AG04450 (cell line): ENCODE results near the gene APEX2. TPM values are rescaled to one million over a fixed set of nuclear protein-coding genes. Genes with fewer than 3 reads are reported as not detected.
"Not testable (repeated sequence)": the region's sequence is repeated elsewhere in the genome, so short reads cannot be mapped to it uniquely, and the experiment has no call there.

Source experiments
- CTCF ChIA-PET: fragments of 300-600, 350-600 bp; formaldehyde crosslinking; extraction: SDS; loops from one replicate; lab custom pipeline; 2022; ENCODE audit warnings: antibody characterized with exemption, inconsistent platforms; lab: Charles Lee
- POLR2A ChIA-PET: fragments of 350-600 bp; formaldehyde crosslinking; extraction: SDS; loops from one replicate; lab custom pipeline; 2021; ENCODE audit warnings: antibody characterized with exemption, inconsistent platforms; lab: Yijun Ruan, JAX
- DNase-seq: peaks from one replicate; pipeline ENCODE4 v3.0.0-alpha.2; 2011; ENCODE audit warnings: low read depth, low spot score
- H3K27ac ChIP-seq: one replicate; pipeline ENCODE4 v1.5.1; 2012; ENCODE audit warnings: low read depth, low read length, control low read depth
- H3K27me3 ChIP-seq: one replicate; pipeline ENCODE4 v1.6.0; 2012; ENCODE audit warnings: low read length; ENCODE audit not compliant: control insufficient read depth, insufficient read depth
- H3K4me3 ChIP-seq: 2 replicates; pipeline ENCODE4 v1.5.1; 2011; ENCODE audit warnings: mild to moderate bottlenecking, low read depth, low read length, control low read depth
- H3K9me3 ChIP-seq: 2 replicates; pipeline ENCODE4 v1.5.1; 2012; ENCODE audit warnings: low read length; ENCODE audit not compliant: control insufficient read depth, insufficient read depth
- CTCF ChIP-seq: IDR thresholded peaks from 2 replicates; pipeline ENCODE4 v1.5.1; 2011; ENCODE audit warnings: low read depth, low read length, control low read depth, inconsistent platforms
- polyA plus RNA-seq: library from polyadenylated mRNA; depleted of rRNA; stranded (reverse); fragments of >200 nt; gene quantifications from 2 replicates; pipeline ENCODE4 v1.2.3, GENCODE V29; 2011

The APEX2 gene
- polyA plus RNA-seq, 1 experiment, result 15.0 TPM

DNA sequence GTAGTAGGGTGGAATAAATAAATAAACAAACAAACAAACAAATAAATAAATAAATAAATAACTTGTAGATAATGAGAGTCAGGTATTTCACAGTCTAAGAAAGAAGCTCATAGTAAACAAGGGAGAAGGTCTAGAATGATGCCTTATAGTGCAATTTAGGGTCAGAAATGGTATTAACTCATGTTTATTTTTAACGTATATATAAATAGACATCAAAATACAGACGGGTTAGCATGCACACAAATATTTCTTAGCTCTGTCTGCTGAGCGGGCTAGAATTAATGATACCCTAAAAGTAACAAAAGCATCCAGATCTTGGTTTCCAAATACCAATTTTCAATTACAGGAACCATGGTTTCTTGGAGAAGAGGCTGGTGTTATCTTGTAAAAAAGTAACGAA lies 22.8 kb upstream of the APEX2 start:
- H3K9me3 ChIP-seq, result no peaks in the 10 kb centered on the region
- H3K27ac ChIP-seq, result no peak overlapping the region
- TF ChIP-seq CTCF, result no peak
- DNase-seq, result no peak
- ChIA-PET POLR2A (no interaction called here), CTCF (no interaction called here)
- H3K4me3 ChIP-seq, result no peak overlapping the region
- no peaks in the 10 kb centered on the region for H3K27me3 ChIP-seq

DNA sequence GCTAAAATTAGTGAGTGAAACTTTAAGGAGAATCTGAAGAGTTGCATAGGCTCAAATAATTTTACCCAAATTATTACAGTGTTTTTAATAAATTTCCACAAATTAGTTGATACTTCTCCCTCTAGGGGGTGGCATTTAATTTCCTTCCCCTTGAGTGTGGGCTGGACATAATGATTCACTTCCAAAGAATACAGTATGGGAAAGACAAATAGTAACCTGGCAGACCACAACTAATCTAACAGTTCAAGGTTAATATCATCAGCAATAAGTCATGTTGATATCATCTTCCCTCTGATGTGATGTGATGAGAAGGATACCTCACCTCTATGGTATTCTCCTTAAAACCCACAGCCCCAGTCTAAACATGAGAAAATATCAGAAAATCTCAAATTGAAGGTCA lies 21.7 kb upstream of the APEX2 start:
- TF ChIP-seq CTCF, result no peak
- no peaks in the 10 kb centered on the region for H3K9me3 ChIP-seq
- H3K27me3 ChIP-seq, result no peaks in the 10 kb centered on the region
- H3K27ac ChIP-seq, result no peak overlapping the region
- no peak overlapping the region for H3K4me3 ChIP-seq
- ChIA-PET CTCF (no interaction called here), POLR2A (no interaction called here)
- no peak for DNase-seq

- ChIA-PET POLR2A (no interaction called here), CTCF (no interaction called here)
- no peak overlapping the region for H3K27ac ChIP-seq
- no peak for DNase-seq
- no peak overlapping the region for H3K4me3 ChIP-seq
- no peak for TF ChIP-seq CTCF
- H3K9me3 ChIP-seq, result no peaks in the 10 kb centered on the region
- no peaks in the 10 kb centered on the region for H3K27me3 ChIP-seq
Measured at GRCh38 chrX:54979432-54979831, 20.7 kb upstream of the APEX2 start.

DNA sequence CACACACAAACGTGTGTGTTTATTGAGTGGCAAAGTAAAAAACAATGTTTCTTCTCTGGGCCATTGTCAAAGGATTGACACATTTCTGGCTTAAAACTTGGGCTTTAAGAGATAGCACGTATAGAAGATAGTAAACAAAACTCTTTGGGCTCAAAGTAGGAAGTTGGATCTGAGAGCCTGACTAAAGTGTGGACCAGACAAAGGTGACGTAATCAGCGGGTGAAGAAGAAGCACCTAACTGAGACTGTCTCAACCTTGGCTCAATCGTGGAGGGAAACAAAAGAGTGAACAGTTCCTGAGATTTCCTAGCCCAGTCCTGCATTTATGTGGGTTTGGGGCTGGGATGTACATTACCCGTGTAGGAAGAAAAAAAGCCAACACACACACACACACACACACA lies 19.8 kb upstream of the APEX2 start:
- CTCF ChIA-PET, result no interaction called here
- Histone ChIP-seq H3K4me3 (no peak overlapping the region), H3K9me3 (no peaks in the 10 kb centered on the region), H3K27me3 (no peaks in the 10 kb centered on the region), H3K27ac (no peak overlapping the region)
- POLR2A ChIA-PET, result interaction anchor here (0.6 kb wide), 1 partner anchor 36 kb away, joined by 3 read pairs; no protein-coding TSS in a partner anchor
- TF ChIP-seq CTCF, result no peak
- no peak for DNase-seq

- H3K27ac ChIP-seq, H3K9me3 ChIP-seq, H3K4me3 ChIP-seq, CTCF ChIA-PET, POLR2A ChIA-PET, H3K27me3 ChIP-seq, DNase-seq: not testable (repeated sequence)
Measured at GRCh38 chrX:54983306-54983705, 16.9 kb upstream of the APEX2 start.

DNA sequence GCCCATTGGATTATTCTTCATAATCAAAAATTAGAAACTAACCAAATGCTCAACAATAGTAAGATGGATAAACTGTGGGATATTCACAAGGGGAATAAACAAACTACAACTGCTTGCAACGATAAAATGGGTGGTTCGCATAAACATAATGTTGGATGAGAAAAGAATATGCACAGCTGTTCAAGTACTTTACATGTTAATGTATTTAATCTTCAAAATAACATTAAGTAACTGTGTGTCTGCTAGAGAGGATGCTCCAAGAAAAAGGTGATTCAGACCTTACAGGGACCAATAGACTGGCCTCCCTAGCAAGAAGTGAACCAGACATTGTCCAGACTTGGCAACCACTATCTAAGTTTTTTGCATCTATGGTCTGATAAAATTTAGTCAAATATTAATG lies 8.5 kb upstream of the APEX2 start:
- Histone ChIP-seq H3K9me3 (no peaks in the 10 kb centered on the region), H3K27me3 (no peaks in the 10 kb centered on the region), H3K4me3 (no peak overlapping the region), H3K27ac (no peak overlapping the region)
- TF ChIP-seq CTCF, result no peak
- no peak for DNase-seq
- ChIA-PET POLR2A (no interaction called here), CTCF (no interaction called here)
